Heart right ventricle (tissue), 16 donors: ENCODE measurements around the gene STK38. TPM values are rescaled to one million over a fixed set of nuclear protein-coding genes. Genes with fewer than 3 reads are reported as not detected.

Experiments used
- ATAC-seq, 8 donors: fragments of 200-7000 bp; cut with Tn5 transposase; one replicate each; pipeline ENCODE4 v1.9.1; 2020; ENCODE audit warnings: mild to moderate bottlenecking in 8 of 8, moderate library complexity in 8 of 8, moderate number of reproducible peaks in 1 of 8
- DNase-seq, 2 donors: peaks; one replicate each; pipeline ENCODE4 v3.0.0-alpha.2; 2020
- H3K27ac ChIP-seq, 10 donors: fragments of 200-600 bp; sonication (generic) in 2 of 10; one replicate each; pipeline versions ENCODE4 v1.5.0 to v1.8.0; 2020 to 2022; ENCODE audit warnings: mild to moderate bottlenecking in 3 of 10
- H3K27me3 ChIP-seq, 7 donors: fragments of 200-600 bp; one replicate each; pipeline ENCODE4 v1.8.0; 2021 to 2022; ENCODE audit warnings: mild to moderate bottlenecking in 2 of 7
- H3K36me3 ChIP-seq, 9 donors: fragments of 200-600 bp; sonication (generic) in 1 of 9; one replicate each; pipeline versions ENCODE4 v1.5.0 to v1.8.0; 2020 to 2022; ENCODE audit warnings: mild to moderate bottlenecking in 2 of 9
- H3K4me1 ChIP-seq, 9 donors: fragments of 200-600 bp; sonication (generic) in 1 of 9; one replicate each; pipeline versions ENCODE4 v1.5.0 to v1.8.0; 2020 to 2022; ENCODE audit warnings: mild to moderate bottlenecking in 4 of 9
- H3K4me3 ChIP-seq, 10 donors: fragments of 200-600 bp; sonication (generic) in 2 of 10; one replicate each; pipeline versions ENCODE4 v1.5.0 to v1.8.0; 2020 to 2022; ENCODE audit warnings: mild to moderate bottlenecking in 7 of 10, moderate library complexity in 2 of 10
- H3K9me3 ChIP-seq, 11 donors: fragments of 200-600 bp in 10 of 11; sonication (generic) in 2 of 11; one replicate each; pipeline versions ENCODE4 v1.5.0 to v1.8.0; 2013 to 2022; ENCODE audit warnings: mild to moderate bottlenecking in 2 of 11, control low read depth in 1 of 11, moderate library complexity in 1 of 11
- CTCF ChIP-seq, 9 donors: fragments of 200-600 bp; sonication (generic) in 2 of 9; IDR thresholded peaks; one replicate each; pipeline versions ENCODE4 v1.5.0 to v1.8.0; 2021 to 2022; ENCODE audit warnings: antibody characterized with exemption in 9 of 9, mild to moderate bottlenecking in 5 of 9, moderate library complexity in 1 of 9
- WGBS, 2 donors: extraction: QIAGEN DNeasy Blood & Tissue Kit; methylation state at CpG; one replicate each; pipeline ENCODE4 v1.1.7; 2013; ENCODE audit warnings: inconsistent platforms in 1 of 2; 5-methylcytosine and 5-hydroxymethylcytosine counted together
- intact Hi-C, 10 donors: fragments of 100-400 bp; cut with DNase I; formaldehyde crosslinking; loops; one replicate each; pipeline versions ENCODE4 v1.11.1 to v1.14.2; 2022
- polyA plus RNA-seq, 2 donors: library from polyadenylated mRNA; stranded (reverse); fragments of 200-250 nt; gene quantifications; one replicate each; pipeline ENCODE4 v1.2.3, GENCODE V29; 2013
- total RNA-seq, 10 donors: library from RNA; stranded (reverse); fragmentation: NEBNext Ultra II Directional in 3 of 10; extraction: Animal tissue kit (Norgen Biotek cat#: 25700) in 3 of 10; gene quantifications; one replicate each; pipeline versions ENCODE4 v1.2.1 to v1.2.4, GENCODE V29; 2021 to 2023
- donor health status: Arrhythmogenic right ventricular cardiomyopathy.
- donor health status: ischemic (EF 13 %, LVEDD 7.1; RV severe dilation, severe dysfunction).
- donor health status: healthy with polysubstance abuse.
- donor health status: DM: no; HTN: yes; CAD: no.
- donor health status: DM: no; HTN: no; CAD: no.
- donor health status: ischemic (EF 25% LVEDD 6.9; RV normal size, moderate dysfunction).
- donor health status: ischemic (EF 25% LVEDD 5.7; RV mildly dilated, moderate dysfunction).
- donor health status: healthy.
- donor health status: DM: yes; HTN: yes; CAD: no.
- donor health status: Ischemic cardiomyopathy.
- donor health status: ischemic (EF 35%, LVEDD 5.7; RV mildly dilated, moderate dysfunction).
- donor health status: nonischemic (EF 11% LVEDD 7.7; RV severe dilation, severe dysfunction).
- donor health status: DM: yes; HTN: yes; CAD: no.
- donor health status: PGD.
- donor health status: ischemic (EF 29% LVEDD 5.4; RV normal size, mild dysfunction).
- donor health status: nonischemic (EF 23%, LVEDD 6.1; RV moderate dilation, normal function).

Gene STK38
- total and polyA plus RNA-seq, 12 donors = 12.9 to 23.8 (median 21.5) TPM

GRCh38 chr6:36555750-36556252, 8.5 kb upstream of the STK38 start:
- H3K36me3 ChIP-seq = no peaks in the 10 kb centered on the region
- 71% methylated on average over 1 of the region's 1 CpG for WGBS, 2 donors
- no peak for DNase-seq
- TF ChIP-seq CTCF (IDR thresholded peaks at IDR 0.05) = no peak
- peaks cover 0 to 16% (median 6%) of the 10 kb centered on the region in 9 donors for H3K4me1 ChIP-seq
- H3K4me3 ChIP-seq = no peak overlapping the region
- H3K27ac ChIP-seq = no peak overlapping the region
- H3K9me3 ChIP-seq = no peaks in the 10 kb centered on the region
- H3K27me3 ChIP-seq = no peaks in the 10 kb centered on the region
- no peak for ATAC-seq
- intact Hi-C loops = no loop called here

- Histone ChIP-seq H3K4me3 (no peak overlapping the region), H3K4me1 (peaks cover 0 to 22% (median 17%) of the 10 kb centered on the region in 9 donors), H3K9me3 (no peaks in the 10 kb centered on the region), H3K27me3 (no peaks in the 10 kb centered on the region), H3K27ac (no peak overlapping the region), H3K36me3 (no peaks in the 10 kb centered on the region)
- DNase-seq (no peak), ATAC-seq (no peak)
- WGBS, 2 donors = 80 to 94% methylated on average over 1 of the region's 1 CpG
- TF ChIP-seq CTCF (IDR thresholded peaks at IDR 0.05) = no peak
- intact Hi-C loops = no loop called here
Observed at GRCh38 chr6:36550473-36551000, 3.3 kb upstream of the STK38 start.

DNA sequence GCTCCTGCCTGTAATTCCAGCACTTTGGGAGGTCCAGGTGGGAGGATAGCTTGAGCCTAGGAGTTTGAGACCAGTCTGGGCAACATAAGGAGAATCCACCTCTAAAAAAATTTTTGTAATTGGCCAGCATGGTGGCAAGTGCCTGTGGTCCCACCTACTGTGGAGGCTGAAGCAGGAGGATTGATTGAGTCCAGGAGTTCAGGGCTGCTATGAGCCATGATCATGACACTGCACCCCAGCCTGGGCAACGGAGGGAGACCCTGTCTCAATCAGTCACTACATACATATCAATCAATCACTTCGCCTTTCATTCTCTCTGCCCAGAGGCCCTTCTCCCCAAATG, 1.1 kb upstream of the STK38 start:
- 93% methylated on average over 2 of the region's 2 CpGs for WGBS, 2 donors
- no peaks in the 10 kb centered on the region for H3K36me3 ChIP-seq
- DNase-seq = no peak
- TF ChIP-seq CTCF (IDR thresholded peaks at IDR 0.05) = no peak
- no peak overlapping the region for H3K4me3 ChIP-seq
- peaks cover 5 to 39% (median 33%) of the 10 kb centered on the region in 9 donors for H3K4me1 ChIP-seq
- ATAC-seq = no peak
- no peaks in the 10 kb centered on the region for H3K9me3 ChIP-seq
- H3K27me3 ChIP-seq = no peaks in the 10 kb centered on the region
- intact Hi-C loops = loop anchor here in 7 of 10 donors (5.0 to 10.0 kb wide), 5 partner anchors 44 to 436 kb away; partner anchors contain the start of genes SRSF3 (in 5 of the 7), KCTD20 (in 2 of the 7), PXT1 (in 2 of the 7) and MTCH1 (in 1 of the 7)
- peak overlapping the region in 1 of 10 donors; percentile 100 for H3K27ac ChIP-seq

- peak overlapping the region in 9 of 10 donors; percentile 89 to 100 (median 98) for H3K27ac ChIP-seq
- H3K27me3 ChIP-seq = no peaks in the 10 kb centered on the region
- intact Hi-C loops = loop anchor here in 8 of 10 donors (1.0 to 10.0 kb wide), 8 partner anchors 44 to 437 kb away; partner anchors contain the start of genes SRSF3 (in 8 of the 8), KCTD20 (in 3 of the 8), PXT1 (in 3 of the 8) and MTCH1 (in 1 of the 8)
- no peaks in the 10 kb centered on the region for H3K9me3 ChIP-seq
- peaks cover 5 to 44% (median 35%) of the 10 kb centered on the region in 9 donors for H3K4me1 ChIP-seq
- ATAC-seq (peak in 1 of 8 donors; percentile 20), DNase-seq (no peak)
- TF ChIP-seq CTCF (IDR thresholded peaks at IDR 0.05) = no peak
- 68 to 70% methylated on average over 13 of the region's 13 CpGs for WGBS, 2 donors
- H3K4me3 ChIP-seq = peak overlapping the region in 8 of 10 donors; percentile 80 to 98 (median 94)
- no peaks in the 10 kb centered on the region for H3K36me3 ChIP-seq
Observed at GRCh38 chr6:36547646-36548400, 544 bp upstream of the STK38 start.
